ENCODE data around the gene DYRK1A. TPM values are rescaled to one million over a fixed set of nuclear protein-coding genes. Genes with fewer than 3 reads are reported as not detected.
"Not testable (repeated sequence)": the region's sequence is repeated elsewhere in the genome, so short reads cannot be mapped to it uniquely, and the experiment has no call there.

DYRK1A gene
- total RNA-seq, 1 donor from 2014 or later: 50.3 TPM

GRCh38 chr21:37535672-37536071, 169.1 kb downstream of the DYRK1A start:
- DNase-seq (ENCODE audit: low spot score): no peak
- H3K36me3 Mint-ChIP-seq (ENCODE audit: low read depth): peaks cover 6% of the 10 kb centered on the region

DNA sequence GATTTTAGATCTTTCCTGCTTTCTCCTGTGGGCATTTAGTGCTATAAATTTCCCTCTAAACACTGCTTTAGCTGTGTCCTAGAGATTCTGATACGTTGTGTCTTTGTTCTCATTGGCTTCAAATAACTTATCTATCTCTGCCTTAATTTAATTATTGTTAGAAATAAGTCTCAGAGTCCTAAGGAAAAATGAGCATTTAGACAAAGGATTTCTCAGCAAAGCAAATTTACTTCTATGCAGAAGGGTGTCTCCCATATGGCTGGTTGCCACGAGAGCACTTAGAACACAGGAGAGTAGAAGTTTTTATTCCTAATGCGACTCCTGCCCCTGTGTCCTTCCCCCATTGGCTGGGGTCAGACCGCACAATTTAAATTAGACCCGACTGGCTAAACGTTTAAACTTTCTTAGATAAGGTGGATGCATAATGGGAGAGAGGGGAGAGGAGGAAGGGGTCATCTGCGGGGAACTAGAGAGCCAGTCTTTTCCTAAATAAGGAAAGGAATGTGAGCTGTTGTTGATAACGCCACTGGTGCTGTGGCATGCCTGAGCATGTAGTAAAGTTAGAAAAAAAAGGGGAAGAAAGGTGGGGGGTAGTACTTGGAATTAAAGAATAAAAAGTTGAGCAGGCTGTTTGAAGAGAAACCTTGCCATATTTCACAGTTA, 170.2 kb downstream of the DYRK1A start:
- Mint-ChIP-seq H3K27me3 (ENCODE audit: low read depth) (no peaks in the 10 kb centered on the region), H3K9me3 (ENCODE audit: low read depth) (peaks cover 22% of the 10 kb centered on the region), H3K27ac (ENCODE audit: unreplicated experiment) (peak overlapping the region; percentile 25), H3K36me3 (ENCODE audit: low read depth) (peaks cover 6% of the 10 kb centered on the region), H3K4me3 (ENCODE audit: unreplicated experiment) (no peak overlapping the region), H3K4me1 (ENCODE audit: low read depth) (peaks cover 24% of the 10 kb centered on the region)
- TF ChIP-seq CTCF (IDR thresholded peaks at IDR 0.05): no peak
- no peak for DNase-seq (ENCODE audit: low spot score)

More at GRCh38 chr21:37535672-37536071, 169.1 kb downstream of the DYRK1A start:
- peaks cover 22% of the 10 kb centered on the region for H3K9me3 Mint-ChIP-seq (ENCODE audit: low read depth)
- no peak overlapping the region for H3K27ac Mint-ChIP-seq (ENCODE audit: unreplicated experiment)
- no peaks in the 10 kb centered on the region for H3K27me3 Mint-ChIP-seq (ENCODE audit: low read depth)
- no peak overlapping the region for H3K4me3 Mint-ChIP-seq (ENCODE audit: unreplicated experiment)
- peaks cover 34% of the 10 kb centered on the region for H3K4me1 Mint-ChIP-seq (ENCODE audit: low read depth)
- TF ChIP-seq CTCF (IDR thresholded peaks at IDR 0.05): no peak

- TF ChIP-seq CTCF (IDR thresholded peaks at IDR 0.05): no peak
- Mint-ChIP-seq H3K27me3 (ENCODE audit: low read depth) (no peaks in the 10 kb centered on the region), H3K27ac (ENCODE audit: unreplicated experiment) (no peak overlapping the region), H3K4me3 (ENCODE audit: unreplicated experiment) (no peak overlapping the region), H3K4me1 (ENCODE audit: low read depth) (peaks cover 17% of the 10 kb centered on the region), H3K36me3 (ENCODE audit: low read depth) (peaks cover 11% of the 10 kb centered on the region), H3K9me3 (ENCODE audit: low read depth) (peaks cover 27% of the 10 kb centered on the region)
- DNase-seq (ENCODE audit: low spot score): no peak
Measured at GRCh38 chr21:37537391-37537996, 170.9 kb downstream of the DYRK1A start.

DNA sequence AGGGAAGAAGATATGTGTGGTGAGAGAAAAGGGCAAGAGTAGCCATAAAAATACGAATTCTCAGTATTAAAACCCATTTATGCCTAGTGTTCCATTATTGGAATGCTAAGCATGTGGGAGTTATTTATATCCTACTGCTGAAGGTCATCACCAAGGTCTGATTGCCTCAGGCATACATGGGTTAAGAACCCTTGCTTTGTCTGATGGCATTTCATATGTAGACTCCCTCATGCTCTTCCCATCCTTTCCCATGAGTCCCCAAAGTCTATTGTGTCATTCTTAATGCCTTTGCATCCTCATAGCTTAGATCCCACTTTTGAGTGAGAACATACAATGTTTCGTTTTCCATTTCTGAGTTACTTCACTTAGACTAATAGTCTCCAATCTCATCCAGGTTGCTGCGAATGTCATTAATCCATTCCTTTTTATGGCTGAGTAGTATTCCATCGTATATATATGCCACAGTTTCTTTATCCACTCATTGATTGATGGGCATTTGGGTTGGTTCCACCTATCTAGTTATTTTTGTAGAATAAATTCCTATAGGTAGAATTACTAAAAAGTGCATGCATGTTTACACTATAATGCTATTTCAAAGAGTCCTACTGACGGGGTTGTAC, 172.5 kb downstream of the DYRK1A start:
- no peak overlapping the region for H3K4me3 Mint-ChIP-seq (ENCODE audit: unreplicated experiment)
- no peaks in the 10 kb centered on the region for H3K27me3 Mint-ChIP-seq (ENCODE audit: low read depth)
- DNase-seq (ENCODE audit: low spot score): no peak
- no peak overlapping the region for H3K27ac Mint-ChIP-seq (ENCODE audit: unreplicated experiment)
- peaks cover 12% of the 10 kb centered on the region for H3K36me3 Mint-ChIP-seq (ENCODE audit: low read depth)
- H3K9me3 Mint-ChIP-seq (ENCODE audit: low read depth): peaks cover 33% of the 10 kb centered on the region
- peaks cover 4% of the 10 kb centered on the region for H3K4me1 Mint-ChIP-seq (ENCODE audit: low read depth)
- no peak for TF ChIP-seq CTCF (IDR thresholded peaks at IDR 0.05)

DNA sequence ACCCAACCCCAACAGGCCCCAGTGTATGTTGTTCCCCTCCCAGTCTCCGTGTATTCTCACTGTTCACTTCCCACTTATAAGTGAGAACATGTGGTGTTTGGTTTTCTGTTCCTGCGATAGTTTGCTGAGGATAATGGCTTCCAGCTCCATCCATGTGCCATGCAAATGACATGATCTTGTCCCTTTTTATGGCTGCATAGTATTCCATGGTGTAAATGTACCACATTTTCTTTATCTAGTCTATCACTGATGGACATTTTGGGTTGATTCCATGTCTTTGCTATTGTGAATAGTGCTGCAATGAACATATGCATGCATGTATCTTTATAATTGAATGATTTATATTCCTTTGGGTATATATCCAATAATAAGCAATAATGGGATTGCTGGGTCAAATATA, 174.6 kb downstream of the DYRK1A start:
- not testable (repeated sequence) for H3K27ac Mint-ChIP-seq (ENCODE audit: unreplicated experiment); H3K4me3 Mint-ChIP-seq (ENCODE audit: unreplicated experiment); DNase-seq (ENCODE audit: low spot score); H3K4me1 Mint-ChIP-seq (ENCODE audit: low read depth); H3K27me3 Mint-ChIP-seq (ENCODE audit: low read depth)
- peaks cover 11% of the 10 kb centered on the region for H3K36me3 Mint-ChIP-seq (ENCODE audit: low read depth)
- peaks cover 26% of the 10 kb centered on the region for H3K9me3 Mint-ChIP-seq (ENCODE audit: low read depth)
